HEK293T (cell line): Measurements from ENCODE around the gene CRLF1.

Experiments used
- CTCF ChIA-PET: fragments of 350-600 bp; formaldehyde crosslinking; extraction: SDS; loops from one replicate; lab custom pipeline; 2021; ENCODE audit warnings: antibody characterized with exemption, inconsistent platforms; lab: Yijun Ruan, JAX
- POLR2A ChIA-PET: fragments of 350-600 bp; formaldehyde crosslinking; extraction: SDS; loops from one replicate; lab custom pipeline; 2020; ENCODE audit warnings: antibody characterized with exemption, inconsistent platforms; lab: Yijun Ruan, JAX
- DNase-seq: peaks from one replicate; pipeline ENCODE4 v3.0.0; 2012; ENCODE audit warnings: mixed read lengths; ENCODE audit errors: extremely low spot score
- ARNT ChIP-seq: fragments of 450-650 bp; IDR thresholded peaks from 2 replicates; pipeline ENCODE4 v1.6.1; 2017; ENCODE audit warnings: mild to moderate bottlenecking
- BHLHE40 ChIP-seq: fragments of 450-650 bp; IDR thresholded peaks from 2 replicates; pipeline ENCODE4 v1.6.1; 2016; ENCODE audit warnings: mild to moderate bottlenecking, moderate library complexity, borderline replicate concordance
- CTBP1 ChIP-seq: fragments of 450-650 bp; IDR thresholded peaks from 2 replicates; pipeline ENCODE4 v1.6.1; 2016; ENCODE audit warnings: borderline replicate concordance
- ELF4 ChIP-seq: fragments of 450-650 bp; IDR thresholded peaks from 2 replicates; pipeline ENCODE4 v1.6.1; 2017; ENCODE audit warnings: antibody characterized with exemption
- FOXA1 ChIP-seq: fragments of 450-650 bp; IDR thresholded peaks from 2 replicates; pipeline ENCODE4 v1.6.1; 2016; ENCODE audit warnings: mild to moderate bottlenecking
- FOXK2 ChIP-seq: fragments of 450-650 bp; IDR thresholded peaks from 2 replicates; pipeline ENCODE4 v1.6.1; 2016; ENCODE audit warnings: mild to moderate bottlenecking
- FOXM1 ChIP-seq: fragments of 450-650 bp; IDR thresholded peaks from 2 replicates; pipeline ENCODE4 v1.6.1; 2017; ENCODE audit warnings: mild to moderate bottlenecking, borderline replicate concordance
- HDGF ChIP-seq: fragments of 450-650 bp; IDR thresholded peaks from 2 replicates; pipeline ENCODE4 v1.6.1; 2017; ENCODE audit warnings: antibody characterized with exemption, borderline replicate concordance
- L3MBTL2 ChIP-seq: fragments of 450-650 bp; conservative IDR thresholded peaks from 2 replicates; pipeline ENCODE4 v1.6.1; 2016; ENCODE audit warnings: mild to moderate bottlenecking
- LEF1 ChIP-seq: fragments of 450-650 bp; IDR thresholded peaks from 2 replicates; pipeline ENCODE4 v1.6.1; 2017; ENCODE audit warnings: mild to moderate bottlenecking, borderline replicate concordance
- NFRKB ChIP-seq: fragments of 450-650 bp; IDR thresholded peaks from 2 replicates; pipeline ENCODE4 v1.6.1; 2016; ENCODE audit warnings: mild to moderate bottlenecking, moderate library complexity
- PKNOX1 ChIP-seq: fragments of 450-650 bp; IDR thresholded peaks from 2 replicates; pipeline ENCODE4 v1.6.1; 2016
- SP1 ChIP-seq: fragments of 450-650 bp; IDR thresholded peaks from 2 replicates; pipeline ENCODE4 v1.6.1; 2017
- SUZ12 ChIP-seq: fragments of 450-650 bp; IDR thresholded peaks from 2 replicates; pipeline ENCODE4 v1.6.1; 2016; ENCODE audit warnings: mild to moderate bottlenecking
- TARDBP ChIP-seq: fragments of 450-650 bp; IDR thresholded peaks from 2 replicates; pipeline ENCODE4 v1.6.1; 2016
- ZNF384 ChIP-seq: fragments of 450-650 bp; IDR thresholded peaks from 2 replicates; pipeline ENCODE4 v1.6.1; 2016

CRLF1 gene

GRCh38 chr19:18558604-18559003 is 48.0 kb downstream of the CRLF1 start:
- no peak for DNase-seq
- TF ChIP-seq TARDBP: no peak
- no peak for TF ChIP-seq CTBP1
- TF ChIP-seq LEF1: no peak
- no peak for TF ChIP-seq FOXM1
- no peak for TF ChIP-seq PKNOX1
- no peak for TF ChIP-seq SP1
- TF ChIP-seq L3MBTL2: no peak
- TF ChIP-seq FOXK2: no peak
- no peak for TF ChIP-seq ELF4
- no peak for TF ChIP-seq ARNT
- no peak for TF ChIP-seq ZNF384
- no peak for TF ChIP-seq HDGF
- TF ChIP-seq NFRKB: no peak
- no peak for TF ChIP-seq SUZ12
- TF ChIP-seq BHLHE40: no peak
- no peak for TF ChIP-seq FOXA1
- POLR2A ChIA-PET: interaction anchor here (1.1 to 4.4 kb wide), 9 partner anchors 11 to 89 kb away, joined by 3 to 32 read pairs (median 4); partner anchors contain the start of genes FKBP8, REX1BD and UBA52
- CTCF ChIA-PET: interaction anchor here (0.8 to 2.1 kb wide), 2 partner anchors 89 to 108 kb away, joined by 3 to 5 read pairs; no protein-coding TSS in a partner anchor

GRCh38 chr19:18558202-18558555 is 48.4 kb downstream of the CRLF1 start:
- ChIA-PET POLR2A (interaction anchor here (1.1 to 4.4 kb wide), 9 partner anchors 11 to 89 kb away, joined by 3 to 32 read pairs (median 4); partner anchors contain the start of genes FKBP8, REX1BD and UBA52), CTCF (interaction anchor here (0.8 to 2.1 kb wide), 3 partner anchors 88 to 428 kb away, joined by 3 to 5 read pairs (median 3); no protein-coding TSS in a partner anchor)
- DNase-seq: no peak
- TF ChIP-seq LEF1 (no peak), HDGF (no peak), FOXM1 (no peak), PKNOX1 (no peak), SUZ12 (no peak), CTBP1 (no peak), NFRKB (no peak), FOXK2 (no peak), SP1 (no peak), ARNT (no peak), FOXA1 (no peak), TARDBP (no peak), ZNF384 (no peak), ELF4 (no peak), L3MBTL2 (no peak), BHLHE40 (no peak)

- CTCF ChIA-PET: interaction anchor here (0.7 to 2.1 kb wide), 3 partner anchors 31 to 429 kb away, joined by 3 to 5 read pairs (median 4); partner anchors contain the start of gene REX1BD
These were observed 49.0 kb downstream of the CRLF1 start, which contains the start of gene KXD1 for GRCh38 chr19:18557411-18558201. TSS of gene KXD1 (plus strand) at chr19:18557870. CDS start at chr19:18562057, 4,187 bp downstream.

GRCh38 chr19:18551631-18552030 is 55.0 kb downstream of the CRLF1 start:
- ChIA-PET POLR2A (no interaction called here), CTCF (interaction anchor here (0.7 kb wide), 1 partner anchor 30 kb away, joined by 3 read pairs; no protein-coding TSS in a partner anchor)
- no peak for DNase-seq
- TF ChIP-seq SP1: no peak
- TF ChIP-seq PKNOX1: no peak

More at GRCh38 chr19:18557411-18558201, 49.0 kb downstream of the CRLF1 start, which contains the start of gene KXD1:
- TF ChIP-seq BHLHE40: no peak
- TF ChIP-seq SUZ12: no peak
- peak; percentile 99 for TF ChIP-seq TARDBP
- peak; percentile 73; the same call in 1 of the 2 replicates for TF ChIP-seq ELF4
- TF ChIP-seq FOXK2: no peak
- TF ChIP-seq ARNT: no peak
- TF ChIP-seq CTBP1: no peak
- peak; percentile 90 for TF ChIP-seq ZNF384
- POLR2A ChIA-PET: interaction anchor here (0.6 to 4.4 kb wide), 16 partner anchors 10 to 130 kb away, joined by 3 to 32 read pairs (median 4); partner anchors contain the start of genes FKBP8, REX1BD and UBA52
- peak; percentile 95 for DNase-seq

GRCh38 chr19:18543814-18544475 is 62.7 kb downstream of the CRLF1 start:
- ChIA-PET CTCF (interaction anchor here (0.8 to 0.9 kb wide), 2 partner anchors 10 to 73 kb away, joined by 4 read pairs; no protein-coding TSS in a partner anchor), POLR2A (interaction anchor here (1.2 to 1.8 kb wide), 4 partner anchors 13 to 45 kb away, joined by 4 to 18 read pairs (median 6); partner anchors contain the start of genes ELL and KXD1)
- TF ChIP-seq FOXA1 (no peak), SP1 (no peak), SUZ12 (no peak), CTBP1 (no peak), PKNOX1 (no peak), FOXM1 (no peak), FOXK2 (no peak), BHLHE40 (no peak), LEF1 (no peak), ARNT (no peak), ELF4 (no peak), ZNF384 (no peak), L3MBTL2 (no peak), HDGF (no peak)
- DNase-seq: peak; percentile 60
